Osteocyte (in vitro differentiated cells): ENCODE data around the gene PUM1. TPM values are rescaled to one million over a fixed set of nuclear protein-coding genes. Genes with fewer than 3 reads are reported as not detected.

Experiments
- DNase-seq: peaks from one replicate; pipeline ENCODE4 v3.0.0; 2021; ENCODE audit warnings: mixed read lengths; ENCODE audit not compliant: unreplicated experiment; ENCODE audit errors: extremely low spot score
- H3K27ac Mint-ChIP-seq: one replicate; pipeline ENCODE4 v1.8.0; 2021; ENCODE audit warnings: mild to moderate bottlenecking, mixed read lengths; ENCODE audit not compliant: unreplicated experiment
- H3K27me3 Mint-ChIP-seq: one replicate; pipeline ENCODE4 v1.8.0; 2021; ENCODE audit warnings: mixed read lengths; ENCODE audit not compliant: unreplicated experiment
- H3K36me3 Mint-ChIP-seq: one replicate; pipeline ENCODE4 v1.8.0; 2021; ENCODE audit warnings: mixed read lengths; ENCODE audit not compliant: unreplicated experiment
- H3K4me1 Mint-ChIP-seq: one replicate; pipeline ENCODE4 v1.8.0; 2021; ENCODE audit warnings: mixed read lengths; ENCODE audit not compliant: unreplicated experiment
- H3K4me3 Mint-ChIP-seq: one replicate; pipeline ENCODE4 v1.8.0; 2021; ENCODE audit warnings: mild to moderate bottlenecking, moderate library complexity, mixed read lengths; ENCODE audit not compliant: unreplicated experiment
- H3K9me3 Mint-ChIP-seq: one replicate; pipeline ENCODE4 v1.8.0; 2021; ENCODE audit warnings: mixed read lengths; ENCODE audit not compliant: unreplicated experiment
- CTCF ChIP-seq: fragments of 200-600 bp; sonication (generic); IDR thresholded peaks from 2 replicates; pipeline ENCODE4 v1.5.0; 2021; ENCODE audit warnings: antibody characterized with exemption, mild to moderate bottlenecking, moderate library complexity
- total RNA-seq: library from RNA; stranded (reverse); gene quantifications from 2 replicates; pipeline ENCODE4 v1.2.1, GENCODE V29; 2021

Gene PUM1
- total RNA-seq, 1 donor from 2014 or later = 145 TPM

GRCh38 chr1:31073044-31073443, 7.5 kb upstream of the PUM1 start:
- no peak for DNase-seq
- Mint-ChIP-seq H3K9me3 (no peaks in the 10 kb centered on the region), H3K27ac (no peak overlapping the region), H3K27me3 (no peaks in the 10 kb centered on the region), H3K4me1 (no peaks in the 10 kb centered on the region), H3K4me3 (no peak overlapping the region), H3K36me3 (no peaks in the 10 kb centered on the region)
- no peak for TF ChIP-seq CTCF

DNA sequence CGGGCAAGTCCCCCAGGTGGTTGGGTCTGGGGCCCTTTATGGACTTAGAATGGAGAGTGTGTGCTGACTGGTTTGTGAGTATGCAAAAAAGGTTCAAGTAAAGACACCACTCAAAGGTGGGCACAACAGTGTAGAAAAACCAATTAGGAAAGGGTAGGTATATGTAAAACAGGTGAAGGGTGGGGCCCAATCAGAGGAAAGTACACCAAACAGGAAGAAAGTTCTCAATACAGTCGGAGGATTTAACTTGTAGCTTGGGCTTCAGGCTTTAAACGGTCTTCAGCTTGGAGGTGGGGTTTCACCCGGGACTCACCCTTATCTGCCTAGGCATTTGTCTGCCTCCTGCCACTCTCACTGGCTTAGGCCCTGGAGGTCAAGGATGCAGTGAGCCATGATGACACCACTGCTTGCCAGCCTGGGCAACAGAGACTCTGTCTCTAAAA, 6.8 kb upstream of the PUM1 start:
- Mint-ChIP-seq H3K36me3 (no peaks in the 10 kb centered on the region), H3K4me3 (no peak overlapping the region), H3K27ac (no peak overlapping the region), H3K9me3 (no peaks in the 10 kb centered on the region), H3K4me1 (no peaks in the 10 kb centered on the region), H3K27me3 (no peaks in the 10 kb centered on the region)
- no peak for TF ChIP-seq CTCF
- DNase-seq = no peak

DNA sequence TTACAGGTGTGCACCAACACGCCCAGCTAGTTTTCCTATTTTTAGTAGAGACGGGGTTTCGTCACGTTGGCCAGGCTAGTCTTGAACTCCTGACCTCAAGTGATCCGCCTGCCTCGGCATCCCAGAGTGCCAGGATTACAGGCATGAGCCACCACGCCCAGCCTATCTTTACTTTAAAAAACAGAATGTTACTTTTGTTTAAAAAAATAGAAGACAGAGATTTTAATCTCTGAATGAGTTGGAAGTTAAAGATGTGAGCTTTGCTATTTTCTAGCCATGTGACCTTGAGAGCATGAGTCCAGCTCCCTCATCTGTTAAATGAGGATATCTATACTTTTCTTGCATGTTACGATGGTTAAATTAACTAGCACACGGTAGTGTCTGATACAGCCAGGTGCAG, 3.9 kb upstream of the PUM1 start:
- Mint-ChIP-seq H3K36me3 (no peaks in the 10 kb centered on the region), H3K4me3 (no peak overlapping the region), H3K9me3 (no peaks in the 10 kb centered on the region), H3K27me3 (no peaks in the 10 kb centered on the region), H3K4me1 (peaks cover 2% of the 10 kb centered on the region), H3K27ac (no peak overlapping the region)
- no peak for TF ChIP-seq CTCF
- no peak for DNase-seq

GRCh38 chr1:31064718-31065309, 703 bp downstream of the PUM1 start:
- no peaks in the 10 kb centered on the region for H3K27me3 Mint-ChIP-seq
- no peak for DNase-seq
- H3K36me3 Mint-ChIP-seq = no peaks in the 10 kb centered on the region
- peak overlapping the region; percentile 99 for H3K27ac Mint-ChIP-seq
- peak overlapping the region; percentile 99 for H3K4me3 Mint-ChIP-seq
- H3K4me1 Mint-ChIP-seq = peaks cover 29% of the 10 kb centered on the region
- TF ChIP-seq CTCF = no peak
- H3K9me3 Mint-ChIP-seq = no peaks in the 10 kb centered on the region

- peak overlapping the region; percentile 99 for H3K4me3 Mint-ChIP-seq
- no peak for DNase-seq
- no peaks in the 10 kb centered on the region for H3K27me3 Mint-ChIP-seq
- peak overlapping the region; percentile 99 for H3K27ac Mint-ChIP-seq
- no peak for TF ChIP-seq CTCF
- peaks cover 1% of the 10 kb centered on the region for H3K36me3 Mint-ChIP-seq
- H3K4me1 Mint-ChIP-seq = peaks cover 30% of the 10 kb centered on the region
- no peaks in the 10 kb centered on the region for H3K9me3 Mint-ChIP-seq
Measured at GRCh38 chr1:31064111-31064717, 1.3 kb downstream of the PUM1 start.
